ENCODE measurements around the gene KIF15.
"Not testable (repeated sequence)": the region's sequence is repeated elsewhere in the genome, so short reads cannot be mapped to it uniquely, and the experiment has no call there.

Gene KIF15

DNA sequence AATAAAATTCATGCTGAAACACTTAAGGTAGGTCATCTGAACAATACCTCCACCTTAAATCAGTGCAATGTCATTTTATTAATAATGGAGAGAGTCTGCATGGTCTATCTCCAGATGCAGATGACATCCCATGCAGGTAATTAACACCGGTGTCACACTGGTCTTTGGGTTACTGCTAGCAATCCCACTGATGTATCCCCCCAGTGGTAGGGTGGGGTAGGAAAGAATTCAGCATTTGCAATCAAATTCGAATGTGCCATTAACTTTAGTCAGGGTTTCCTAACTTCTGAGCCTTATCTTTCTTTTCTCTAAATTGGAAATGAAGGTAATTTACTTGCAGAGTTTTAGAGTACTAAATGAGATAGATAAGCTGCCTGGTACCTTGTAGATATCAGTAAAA is 44.4 kb downstream of the KIF15 start:
- no peak overlapping the region for H3K4me3 ChIP-seq (ENCODE audit: low read depth, low read length)
- TF ChIP-seq, protein P1, sequence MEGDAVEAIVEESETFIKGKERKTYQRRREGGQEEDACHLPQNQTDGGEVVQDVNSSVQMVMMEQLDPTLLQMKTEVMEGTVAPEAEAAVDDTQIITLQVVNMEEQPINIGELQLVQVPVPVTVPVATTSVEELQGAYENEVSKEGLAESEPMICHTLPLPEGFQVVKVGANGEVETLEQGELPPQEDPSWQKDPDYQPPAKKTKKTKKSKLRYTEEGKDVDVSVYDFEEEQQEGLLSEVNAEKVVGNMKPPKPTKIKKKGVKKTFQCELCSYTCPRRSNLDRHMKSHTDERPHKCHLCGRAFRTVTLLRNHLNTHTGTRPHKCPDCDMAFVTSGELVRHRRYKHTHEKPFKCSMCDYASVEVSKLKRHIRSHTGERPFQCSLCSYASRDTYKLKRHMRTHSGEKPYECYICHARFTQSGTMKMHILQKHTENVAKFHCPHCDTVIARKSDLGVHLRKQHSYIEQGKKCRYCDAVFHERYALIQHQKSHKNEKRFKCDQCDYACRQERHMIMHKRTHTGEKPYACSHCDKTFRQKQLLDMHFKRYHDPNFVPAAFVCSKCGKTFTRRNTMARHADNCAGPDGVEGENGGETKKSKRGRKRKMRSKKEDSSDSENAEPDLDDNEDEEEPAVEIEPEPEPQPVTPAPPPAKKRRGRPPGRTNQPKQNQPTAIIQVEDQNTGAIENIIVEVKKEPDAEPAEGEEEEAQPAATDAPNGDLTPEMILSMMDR (IDR thresholded peaks at IDR 0.05; ENCODE audit: low read depth, low read length), result peak; percentile 2
- TF ChIP-seq, protein P2, sequence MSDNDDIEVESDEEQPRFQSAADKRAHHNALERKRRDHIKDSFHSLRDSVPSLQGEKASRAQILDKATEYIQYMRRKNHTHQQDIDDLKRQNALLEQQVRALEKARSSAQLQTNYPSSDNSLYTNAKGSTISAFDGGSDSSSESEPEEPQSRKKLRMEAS (IDR thresholded peaks at IDR 0.05; ENCODE audit: low read depth, low read length), result no peak
- no peak for TF ChIP-seq MYC (IDR thresholded peaks at IDR 0.05; ENCODE audit: low read depth, low read length)
- TF ChIP-seq POLR2A (IDR thresholded peaks at IDR 0.05; ENCODE audit: extremely low read depth, insufficient read length), result no peak
- DNase-seq (ENCODE audit: low read depth), result no peak

DNA sequence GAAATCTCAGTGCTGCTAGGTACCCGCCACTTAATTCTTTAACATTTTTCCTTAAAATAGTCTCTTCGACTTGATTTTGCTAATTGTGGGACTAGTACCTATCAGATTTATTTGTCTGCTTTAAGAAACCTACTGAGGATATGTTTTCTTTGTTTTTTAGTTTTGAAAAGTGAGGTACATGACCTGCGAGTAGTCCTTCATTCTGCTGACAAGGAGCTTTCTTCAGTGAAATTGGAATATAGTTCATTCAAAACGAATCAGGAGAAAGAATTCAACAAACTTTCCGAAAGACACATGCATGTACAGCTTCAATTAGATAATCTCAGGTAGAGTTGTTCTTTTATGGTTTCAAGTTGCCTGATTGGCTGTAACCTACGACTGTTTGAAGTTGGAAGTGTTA is 53.2 kb downstream of the KIF15 start:
- H3K4me3 ChIP-seq (ENCODE audit: low read depth, low read length), result no peak overlapping the region
- DNase-seq (ENCODE audit: low read depth), result no peak
- TF ChIP-seq POLR2A (IDR thresholded peaks at IDR 0.05; ENCODE audit: extremely low read depth, insufficient read length) (no peak), MYC (IDR thresholded peaks at IDR 0.05; ENCODE audit: low read depth, low read length) (no peak)
- TF ChIP-seq, protein P1 (IDR thresholded peaks at IDR 0.05; ENCODE audit: low read depth, low read length), result no peak
- TF ChIP-seq, protein P2 (IDR thresholded peaks at IDR 0.05; ENCODE audit: low read depth, low read length), result no peak

DNA sequence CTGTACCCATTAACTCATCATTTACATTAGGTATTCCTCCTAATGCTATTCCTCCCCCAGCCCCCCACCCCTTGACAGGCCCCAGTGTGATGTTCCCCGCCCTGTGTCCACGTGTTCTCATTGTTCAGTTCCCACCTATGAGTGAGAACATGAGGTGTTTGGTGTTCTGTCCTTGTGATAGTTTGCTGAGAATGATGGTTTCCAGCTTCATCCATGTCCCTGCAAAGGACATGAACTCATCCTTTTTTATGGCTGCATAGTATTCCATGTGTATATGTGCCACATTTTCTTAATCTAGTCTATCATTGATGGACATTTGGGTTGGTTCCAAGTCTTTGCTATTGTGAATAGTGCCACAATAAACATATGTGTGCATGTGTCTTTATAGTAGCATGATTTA is 54.7 kb downstream of the KIF15 start:
- not testable (repeated sequence) for H3K4me3 ChIP-seq (ENCODE audit: low read depth, low read length); DNase-seq (ENCODE audit: low read depth)

DNA sequence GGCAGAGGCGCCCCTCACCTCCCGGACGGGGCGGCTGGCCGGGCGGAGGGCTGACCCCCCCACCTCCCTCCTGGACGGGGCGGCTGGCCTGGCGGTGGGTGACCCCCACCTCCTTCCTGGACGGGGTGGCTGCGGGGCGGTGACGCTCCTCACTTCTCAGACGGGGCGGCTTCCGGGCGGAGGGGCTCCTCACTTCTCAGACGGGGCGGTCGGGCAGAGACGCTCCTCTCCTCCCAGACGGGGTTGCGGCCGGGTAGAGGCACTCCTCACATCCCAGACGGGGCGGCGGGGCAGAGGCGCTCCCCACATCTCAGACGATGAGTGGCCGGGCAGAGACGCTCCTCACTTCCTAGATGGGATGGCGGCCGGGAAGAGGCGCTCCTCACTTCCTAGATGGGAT is 59.6 kb downstream of the KIF15 start:
- not testable (repeated sequence) for H3K4me3 ChIP-seq (ENCODE audit: low read depth, low read length); DNase-seq (ENCODE audit: low read depth)

DNA sequence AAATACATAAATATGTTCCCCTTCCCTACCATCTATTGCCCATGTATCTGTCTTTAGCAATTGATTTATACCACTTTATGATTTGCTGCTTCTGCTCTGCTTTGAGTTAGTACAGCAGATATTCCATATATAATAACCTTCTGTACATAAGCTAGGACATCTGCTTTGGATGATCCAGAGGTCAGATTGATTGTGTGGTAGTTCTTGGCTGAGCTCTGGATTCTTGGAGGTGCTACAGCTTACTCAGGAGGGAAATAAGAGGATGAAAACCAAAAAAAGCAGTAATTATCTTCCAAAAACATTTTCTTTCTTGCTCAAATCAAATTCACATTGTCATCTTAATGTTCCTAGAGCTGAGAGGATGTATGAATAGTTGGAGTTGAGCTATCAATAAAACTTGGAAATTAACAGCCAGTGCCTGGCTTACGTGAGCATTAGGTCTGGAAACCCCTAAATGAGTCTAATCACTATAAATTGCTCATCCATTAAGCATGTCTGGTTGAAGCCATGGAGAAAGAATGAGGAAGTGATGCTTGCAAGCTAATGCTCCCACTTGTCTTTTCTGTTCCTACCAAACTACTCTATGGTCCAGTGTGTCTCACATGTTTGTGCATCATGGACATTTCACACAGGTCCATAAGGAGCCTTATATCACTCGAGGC is 63.8 kb downstream of the KIF15 start:
- TF ChIP-seq MYC (IDR thresholded peaks at IDR 0.05; ENCODE audit: low read depth, low read length) (no peak), POLR2A (IDR thresholded peaks at IDR 0.05; ENCODE audit: extremely low read depth, insufficient read length) (no peak)
- TF ChIP-seq, protein P2 (IDR thresholded peaks at IDR 0.05; ENCODE audit: low read depth, low read length), result no peak
- TF ChIP-seq, protein P1 (IDR thresholded peaks at IDR 0.05; ENCODE audit: low read depth, low read length), result no peak
- peak; percentile 3 for DNase-seq (ENCODE audit: low read depth)
- no peak overlapping the region for H3K4me3 ChIP-seq (ENCODE audit: low read depth, low read length)

DNA sequence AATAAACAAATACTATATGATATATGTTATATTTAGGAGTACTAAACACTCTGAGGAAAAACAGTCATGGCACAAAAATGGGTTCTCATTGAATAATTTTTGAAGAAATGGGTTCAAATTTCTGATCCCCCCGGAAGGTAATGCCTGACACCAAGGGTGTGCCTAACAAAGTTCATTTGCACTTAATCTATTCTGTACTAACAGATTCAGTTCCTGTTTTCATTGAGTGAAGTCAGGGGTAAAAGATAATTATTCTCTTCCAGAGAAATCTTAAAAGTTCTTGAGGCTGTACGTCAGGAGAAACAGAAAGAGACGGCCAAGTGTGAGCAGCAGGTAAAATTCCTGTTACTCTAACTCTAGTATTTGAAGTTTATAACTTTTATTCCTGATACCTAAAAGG is 65.6 kb downstream of the KIF15 start:
- TF ChIP-seq POLR2A (IDR thresholded peaks at IDR 0.05; ENCODE audit: extremely low read depth, insufficient read length) (no peak), MYC (IDR thresholded peaks at IDR 0.05; ENCODE audit: low read depth, low read length) (no peak)
- TF ChIP-seq, protein P2 (IDR thresholded peaks at IDR 0.05; ENCODE audit: low read depth, low read length), result no peak
- TF ChIP-seq, protein P1 (IDR thresholded peaks at IDR 0.05; ENCODE audit: low read depth, low read length), result no peak
- H3K4me3 ChIP-seq (ENCODE audit: low read depth, low read length), result no peak overlapping the region
- DNase-seq (ENCODE audit: low read depth), result no peak

DNA sequence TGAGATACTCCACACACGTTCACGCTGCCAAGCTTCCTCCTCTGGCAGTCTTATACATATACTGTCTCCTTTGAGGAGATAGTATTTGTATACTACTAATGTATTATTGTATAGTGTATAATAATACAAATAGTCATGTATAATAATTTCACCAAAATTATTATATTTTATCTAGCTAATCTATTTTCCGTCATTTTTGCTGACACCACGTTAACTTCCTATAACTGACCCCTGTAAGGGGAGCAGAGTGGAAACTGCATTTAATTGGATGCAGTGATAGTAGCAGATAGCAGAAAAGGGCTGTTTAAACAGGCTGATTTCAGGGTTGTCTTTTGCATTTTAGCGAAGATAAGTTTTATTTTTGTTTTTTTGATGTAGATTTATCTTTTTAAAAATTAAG is 69.6 kb downstream of the KIF15 start:
- no peak for DNase-seq (ENCODE audit: low read depth)
- no peak overlapping the region for H3K4me3 ChIP-seq (ENCODE audit: low read depth, low read length)
- TF ChIP-seq, protein P2 (IDR thresholded peaks at IDR 0.05; ENCODE audit: low read depth, low read length), result no peak
- no peak for TF ChIP-seq POLR2A (IDR thresholded peaks at IDR 0.05; ENCODE audit: extremely low read depth, insufficient read length)
- TF ChIP-seq, protein P1 (IDR thresholded peaks at IDR 0.05; ENCODE audit: low read depth, low read length), result no peak
- TF ChIP-seq MYC (IDR thresholded peaks at IDR 0.05; ENCODE audit: low read depth, low read length), result no peak

Measured in NB4 (cell line).